WTC11 (cell line): Measurements from ENCODE around the gene BOD1. TPM values are rescaled to one million over a fixed set of nuclear protein-coding genes. Genes with fewer than 3 reads are reported as not detected.

Experiments used
- ATAC-seq: fragments of 200-7000 bp; cut with Tn5 transposase; 2 replicates; pipeline ENCODE4 v1.10.0; 2021; ENCODE audit warnings: mild to moderate bottlenecking, moderate library complexity
- CTCF ChIA-PET: fragments of 300-600 bp; sonication (Branson Sonifier 250); formaldehyde crosslinking; loops from one replicate; lab custom pipeline; 2021; ENCODE audit warnings: antibody characterized with exemption; lab: Charles Lee
- POLR2A ChIA-PET: fragments of 350-600 bp; sonication (Branson Sonifier 250); formaldehyde crosslinking; loops from one replicate; lab custom pipeline; 2021; ENCODE audit warnings: antibody characterized with exemption; lab: Charles Lee
- DNase-seq: peaks from one replicate; pipeline ENCODE4 v3.0.0; 2021; ENCODE audit warnings: low spot score
- H3K27ac Mint-ChIP-seq: 2 replicates; pipeline ENCODE4 v1.8.0; 2021; ENCODE audit warnings: mixed read lengths
- H3K27me3 Mint-ChIP-seq: 2 replicates; pipeline ENCODE4 v1.8.0; 2021; ENCODE audit warnings: low read depth, mild to moderate bottlenecking, moderate library complexity, mixed read lengths
- H3K36me3 Mint-ChIP-seq: 2 replicates; pipeline ENCODE4 v1.8.0; 2021; ENCODE audit warnings: mixed read lengths
- H3K4me1 Mint-ChIP-seq: 2 replicates; pipeline ENCODE4 v1.8.0; 2022; ENCODE audit warnings: mixed read lengths
- H3K4me3 Mint-ChIP-seq: 2 replicates; pipeline ENCODE4 v1.8.0; 2021; ENCODE audit warnings: mild to moderate bottlenecking, moderate library complexity, mixed read lengths
- H3K9me3 Mint-ChIP-seq: 2 replicates; pipeline ENCODE4 v1.8.0; 2021; ENCODE audit warnings: mixed read lengths
- ATF6 ChIP-seq: sonication (generic); formaldehyde crosslinking; IDR thresholded peaks from 2 replicates; pipeline ENCODE4 v1.8.1; 2023; ENCODE audit warnings: mild to moderate bottlenecking, missing genetic modification reagents
- ESRRA ChIP-seq: sonication (generic); formaldehyde crosslinking; IDR thresholded peaks from 2 replicates; pipeline ENCODE4 v1.8.1; 2022; ENCODE audit warnings: mild to moderate bottlenecking, missing genetic modification reagents, borderline replicate concordance
- NR1H2 ChIP-seq: sonication (generic); formaldehyde crosslinking; IDR thresholded peaks from 2 replicates; pipeline ENCODE4 v1.9.0; 2021; ENCODE audit warnings: mild to moderate bottlenecking, moderate library complexity, missing genetic modification reagents
- PRDM15 ChIP-seq: sonication (generic); formaldehyde crosslinking; IDR thresholded peaks from 2 replicates; pipeline ENCODE4 v1.8.0; 2022; ENCODE audit warnings: missing genetic modification reagents
- SOX15 ChIP-seq: fragments of 250-450 bp; sonication (Bioruptor Pico); IDR thresholded peaks from 2 replicates; pipeline ENCODE4 v1.9.0; 2021; ENCODE audit warnings: mild to moderate bottlenecking
- SP1 ChIP-seq: sonication (generic); formaldehyde crosslinking; conservative IDR thresholded peaks from 2 replicates; pipeline ENCODE4 v1.8.1; 2022; ENCODE audit warnings: missing genetic modification reagents
- ZBTB21 ChIP-seq: sonication (generic); formaldehyde crosslinking; IDR thresholded peaks from 2 replicates; pipeline ENCODE4 v1.8.1; 2023; ENCODE audit warnings: mild to moderate bottlenecking, missing genetic modification reagents, borderline replicate concordance
- ZNF138 ChIP-seq: sonication (generic); formaldehyde crosslinking; conservative IDR thresholded peaks from 2 replicates; pipeline ENCODE4 v1.8.1; 2022; ENCODE audit warnings: mild to moderate bottlenecking, moderate library complexity, missing genetic modification reagents
- ZNF219 ChIP-seq: sonication (generic); formaldehyde crosslinking; IDR thresholded peaks from 2 replicates; pipeline ENCODE4 v1.8.0; 2023; ENCODE audit warnings: missing genetic modification reagents, mild to moderate bottlenecking, borderline replicate concordance
- ZNF532 ChIP-seq: fragments of 250-450 bp; sonication (Bioruptor Pico); IDR thresholded peaks from 2 replicates; pipeline ENCODE4 v1.9.0; 2021; ENCODE audit warnings: mild to moderate bottlenecking, borderline replicate concordance
- total RNA-seq: library from RNA; stranded (reverse); gene quantifications from 3 replicates; pipeline ENCODE4 v1.2.3, GENCODE V29; 2021
- TF ChIP-seq, protein P1 (sequence below): sonication (generic); formaldehyde crosslinking; IDR thresholded peaks from 2 replicates; pipeline ENCODE4 v1.8.1; 2023; ENCODE audit warnings: mild to moderate bottlenecking, moderate library complexity, missing genetic modification reagents
- TF ChIP-seq, protein P2 (sequence below): sonication (generic); formaldehyde crosslinking; IDR thresholded peaks from 2 replicates; pipeline ENCODE4 v1.8.0; 2022; ENCODE audit warnings: mild to moderate bottlenecking, missing genetic modification reagents
- TF ChIP-seq, protein P3 (sequence below): fragments of 200-600 bp; IDR thresholded peaks from 2 replicates; pipeline ENCODE4 v1.8.0; 2022; ENCODE audit warnings: antibody characterized with exemption
- TF ChIP-seq, protein P4 (sequence below): sonication (generic); formaldehyde crosslinking; IDR thresholded peaks from 2 replicates; pipeline ENCODE4 v1.8.1; 2022; ENCODE audit warnings: low read depth, missing genetic modification reagents, borderline replicate concordance

Gene BOD1
- total RNA-seq, 1 experiment from 2014 or later: 120 TPM

GRCh38 chr5:173581408-173582215 is 34.8 kb downstream of the BOD1 start (continued):
- TF ChIP-seq, protein P1, sequence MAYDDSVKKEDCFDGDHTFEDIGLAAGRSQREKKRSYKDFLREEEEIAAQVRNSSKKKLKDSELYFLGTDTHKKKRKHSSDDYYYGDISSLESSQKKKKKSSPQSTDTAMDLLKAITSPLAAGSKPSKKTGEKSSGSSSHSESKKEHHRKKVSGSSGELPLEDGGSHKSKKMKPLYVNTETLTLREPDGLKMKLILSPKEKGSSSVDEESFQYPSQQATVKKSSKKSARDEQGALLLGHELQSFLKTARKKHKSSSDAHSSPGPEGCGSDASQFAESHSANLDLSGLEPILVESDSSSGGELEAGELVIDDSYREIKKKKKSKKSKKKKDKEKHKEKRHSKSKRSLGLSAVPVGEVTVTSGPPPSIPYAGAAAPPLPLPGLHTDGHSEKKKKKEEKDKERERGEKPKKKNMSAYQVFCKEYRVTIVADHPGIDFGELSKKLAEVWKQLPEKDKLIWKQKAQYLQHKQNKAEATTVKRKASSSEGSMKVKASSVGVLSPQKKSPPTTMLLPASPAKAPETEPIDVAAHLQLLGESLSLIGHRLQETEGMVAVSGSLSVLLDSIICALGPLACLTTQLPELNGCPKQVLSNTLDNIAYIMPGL (CRISPR knock-in tag): no peak
- TF ChIP-seq, protein P2, sequence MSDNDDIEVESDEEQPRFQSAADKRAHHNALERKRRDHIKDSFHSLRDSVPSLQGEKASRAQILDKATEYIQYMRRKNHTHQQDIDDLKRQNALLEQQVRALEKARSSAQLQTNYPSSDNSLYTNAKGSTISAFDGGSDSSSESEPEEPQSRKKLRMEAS (CRISPR knock-in tag): peak; percentile 32; the same call in 1 of the 2 replicates
- TF ChIP-seq NR1H2: no peak
- TF ChIP-seq SOX15 (CRISPR knock-in tag): no peak
- TF ChIP-seq SP1 (CRISPR knock-in tag): 0 out of 2 replicates have a peak, but pooled peaks have one; percentile 39
- TF ChIP-seq, protein P3, sequence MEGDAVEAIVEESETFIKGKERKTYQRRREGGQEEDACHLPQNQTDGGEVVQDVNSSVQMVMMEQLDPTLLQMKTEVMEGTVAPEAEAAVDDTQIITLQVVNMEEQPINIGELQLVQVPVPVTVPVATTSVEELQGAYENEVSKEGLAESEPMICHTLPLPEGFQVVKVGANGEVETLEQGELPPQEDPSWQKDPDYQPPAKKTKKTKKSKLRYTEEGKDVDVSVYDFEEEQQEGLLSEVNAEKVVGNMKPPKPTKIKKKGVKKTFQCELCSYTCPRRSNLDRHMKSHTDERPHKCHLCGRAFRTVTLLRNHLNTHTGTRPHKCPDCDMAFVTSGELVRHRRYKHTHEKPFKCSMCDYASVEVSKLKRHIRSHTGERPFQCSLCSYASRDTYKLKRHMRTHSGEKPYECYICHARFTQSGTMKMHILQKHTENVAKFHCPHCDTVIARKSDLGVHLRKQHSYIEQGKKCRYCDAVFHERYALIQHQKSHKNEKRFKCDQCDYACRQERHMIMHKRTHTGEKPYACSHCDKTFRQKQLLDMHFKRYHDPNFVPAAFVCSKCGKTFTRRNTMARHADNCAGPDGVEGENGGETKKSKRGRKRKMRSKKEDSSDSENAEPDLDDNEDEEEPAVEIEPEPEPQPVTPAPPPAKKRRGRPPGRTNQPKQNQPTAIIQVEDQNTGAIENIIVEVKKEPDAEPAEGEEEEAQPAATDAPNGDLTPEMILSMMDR: peak; percentile 92

DNA sequence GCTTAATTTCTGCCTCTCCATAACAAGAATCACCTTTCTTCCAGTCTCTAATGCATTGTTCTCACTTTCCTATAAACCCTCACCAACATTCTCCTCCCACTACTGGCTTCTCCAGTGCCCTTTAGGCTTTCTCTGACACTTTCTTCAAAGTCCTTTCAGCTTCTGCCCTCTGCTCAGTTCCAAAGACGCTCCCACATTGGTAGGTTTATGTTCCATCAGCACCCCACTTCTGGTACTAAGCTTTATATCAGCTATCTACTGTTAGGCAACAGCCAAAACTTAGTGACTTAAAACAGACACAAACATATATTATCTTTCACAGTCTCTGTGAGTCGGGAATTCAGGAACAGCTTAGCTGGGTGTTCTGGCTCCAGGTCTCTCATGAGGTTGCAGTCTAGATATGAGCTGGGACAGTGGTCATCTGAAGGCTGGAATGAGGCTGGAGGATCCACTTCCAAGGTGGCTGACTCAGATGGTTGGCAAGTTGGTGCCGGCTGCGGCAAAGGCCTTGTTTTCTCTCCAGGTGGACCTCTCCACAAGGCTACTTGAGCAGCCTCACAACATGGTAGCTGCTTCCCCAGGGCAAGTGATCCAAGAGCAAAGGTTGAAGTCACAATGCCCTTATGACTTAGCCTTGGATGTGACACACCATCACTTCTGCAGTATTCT is 37.4 kb downstream of the BOD1 start:
- Mint-ChIP-seq H3K4me1 (peaks cover 13% of the 10 kb centered on the region), H3K4me3 (no peak overlapping the region), H3K36me3 (peaks cover 12% of the 10 kb centered on the region), H3K27me3 (peaks cover 8% of the 10 kb centered on the region; the same call in 1 of the 2 replicates), H3K9me3 (peaks cover 20% of the 10 kb centered on the region), H3K27ac (no peak overlapping the region)
- ChIA-PET POLR2A (no interaction called here), CTCF (no interaction called here)
- ATAC-seq (no peak), DNase-seq (no peak)
- TF ChIP-seq ZNF219 (CRISPR knock-in tag) (no peak), ESRRA (CRISPR knock-in tag) (no peak), ATF6 (CRISPR knock-in tag) (no peak), ZNF532 (CRISPR knock-in tag) (no peak), ZNF138 (CRISPR knock-in tag) (no peak), ZBTB21 (CRISPR knock-in tag) (no peak), PRDM15 (CRISPR knock-in tag) (no peak)
- TF ChIP-seq, protein P4, sequence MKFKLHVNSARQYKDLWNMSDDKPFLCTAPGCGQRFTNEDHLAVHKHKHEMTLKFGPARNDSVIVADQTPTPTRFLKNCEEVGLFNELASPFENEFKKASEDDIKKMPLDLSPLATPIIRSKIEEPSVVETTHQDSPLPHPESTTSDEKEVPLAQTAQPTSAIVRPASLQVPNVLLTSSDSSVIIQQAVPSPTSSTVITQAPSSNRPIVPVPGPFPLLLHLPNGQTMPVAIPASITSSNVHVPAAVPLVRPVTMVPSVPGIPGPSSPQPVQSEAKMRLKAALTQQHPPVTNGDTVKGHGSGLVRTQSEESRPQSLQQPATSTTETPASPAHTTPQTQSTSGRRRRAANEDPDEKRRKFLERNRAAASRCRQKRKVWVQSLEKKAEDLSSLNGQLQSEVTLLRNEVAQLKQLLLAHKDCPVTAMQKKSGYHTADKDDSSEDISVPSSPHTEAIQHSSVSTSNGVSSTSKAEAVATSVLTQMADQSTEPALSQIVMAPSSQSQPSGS (CRISPR knock-in tag): no peak
